HG02623 (cell line): Measurements from ENCODE around the gene TWF1.
"Not testable (repeated sequence)": the region's sequence is repeated elsewhere in the genome, so short reads cannot be mapped to it uniquely, and the experiment has no call there.

Source experiments
- ATAC-seq: cut with Tn5 transposase; IDR thresholded peaks from one replicate; pipeline ENCODE4 v1.9.1; 2021; ENCODE audit warnings: moderate library complexity; ENCODE audit not compliant: unreplicated experiment

Gene TWF1

DNA sequence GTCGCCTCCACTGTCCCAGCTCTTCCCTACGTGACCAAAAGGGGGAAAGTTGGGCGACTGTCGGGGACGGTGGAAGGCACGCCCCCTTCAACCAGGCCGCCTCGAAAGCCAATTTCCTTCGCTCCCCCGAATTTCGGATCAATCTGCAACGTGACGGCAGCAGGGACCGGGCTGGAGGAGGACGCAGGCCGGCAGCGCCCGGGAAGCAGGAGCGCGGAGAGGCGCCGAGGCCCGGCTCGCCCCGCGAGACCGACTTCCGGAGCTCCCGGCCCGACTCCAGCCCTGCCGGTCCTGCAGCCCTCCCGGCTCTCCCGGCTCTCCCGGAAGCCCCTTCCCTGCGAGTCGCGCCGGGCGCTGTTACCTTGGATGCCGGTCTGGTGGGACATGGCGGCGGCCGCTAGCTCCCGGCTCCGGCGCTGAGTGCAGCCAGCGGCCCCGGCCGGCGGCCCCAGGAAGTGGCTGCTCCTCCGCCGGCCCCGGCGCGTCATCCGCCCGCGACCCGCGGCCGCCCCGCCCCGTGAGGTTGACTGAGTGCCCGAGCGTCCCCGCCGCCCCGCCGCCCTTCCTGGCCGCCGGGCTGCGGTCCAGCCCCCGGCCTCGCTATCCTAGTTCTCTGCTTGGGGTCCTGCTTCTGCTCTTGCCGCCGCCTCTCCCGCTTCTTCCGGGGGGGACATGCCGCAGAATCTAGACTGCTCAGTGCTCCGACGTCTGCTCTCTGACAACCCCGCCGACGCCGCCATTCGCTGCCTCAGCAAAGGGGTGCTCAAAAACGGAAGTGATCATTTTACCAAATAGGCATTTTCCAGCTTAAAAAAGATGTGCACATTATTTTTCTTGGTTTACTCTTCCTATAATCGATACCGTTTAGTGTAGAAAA lies at the start of gene TWF1:
TSS of gene TWF1 (minus strand) at position 458 of the 877 bp plus-strand sequence. CDS start at position 386, 72 bp downstream.
- ATAC-seq = peak; percentile 94

DNA sequence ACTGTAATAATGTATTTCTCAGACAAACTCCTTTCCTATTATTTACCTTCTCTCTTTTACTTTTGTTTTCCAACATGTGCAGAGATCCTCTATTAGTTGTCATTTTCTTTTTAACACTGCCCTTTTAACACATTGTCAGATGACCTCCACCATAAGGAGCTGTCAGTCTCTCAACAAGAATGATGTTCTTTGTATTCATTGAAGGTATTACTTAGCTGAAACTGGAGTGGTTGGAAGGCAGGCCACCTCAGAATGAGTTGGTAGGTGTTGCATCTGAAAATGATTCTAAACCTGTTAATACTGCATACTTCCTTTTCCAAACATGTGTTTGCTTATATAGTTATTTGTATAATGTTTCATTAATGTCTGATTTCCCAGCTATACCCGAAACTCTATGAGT lies 46.6 kb upstream of the TWF1 start:
- ATAC-seq = no peak

DNA sequence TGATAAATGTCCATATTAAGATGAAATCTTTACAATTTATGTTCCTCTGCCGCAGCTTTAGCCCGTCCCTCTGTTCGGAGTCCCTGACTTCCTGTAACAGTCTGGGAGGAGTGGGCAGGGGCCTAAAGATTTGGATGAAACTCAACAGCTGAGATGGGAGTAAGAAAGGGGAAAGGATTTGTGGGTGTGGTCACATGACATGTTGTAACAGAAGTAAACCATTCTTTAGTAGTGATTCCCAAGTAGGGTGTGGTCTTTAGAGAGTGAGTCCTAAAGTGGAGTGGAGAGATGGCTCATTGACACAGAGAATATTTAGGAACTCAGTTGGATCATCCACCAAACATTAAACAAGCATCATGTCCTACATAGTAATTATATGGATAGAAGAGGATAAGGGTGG lies 42.7 kb upstream of the TWF1 start:
- ATAC-seq = no peak

DNA sequence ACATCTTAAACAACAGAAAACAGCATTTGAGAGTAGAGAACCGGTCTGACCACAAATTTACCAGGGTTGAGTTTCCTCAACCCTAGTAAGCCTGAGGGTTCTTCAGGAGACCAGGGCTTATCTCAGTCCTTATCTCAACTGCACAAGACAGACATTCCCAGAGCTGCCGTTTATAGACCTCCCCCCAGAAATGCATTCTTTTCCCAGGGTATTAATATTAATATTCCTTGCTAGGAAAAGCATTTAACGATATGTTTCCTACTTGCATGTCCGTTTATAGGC lies 42.0 kb upstream of the TWF1 start:
- no peak for ATAC-seq

DNA sequence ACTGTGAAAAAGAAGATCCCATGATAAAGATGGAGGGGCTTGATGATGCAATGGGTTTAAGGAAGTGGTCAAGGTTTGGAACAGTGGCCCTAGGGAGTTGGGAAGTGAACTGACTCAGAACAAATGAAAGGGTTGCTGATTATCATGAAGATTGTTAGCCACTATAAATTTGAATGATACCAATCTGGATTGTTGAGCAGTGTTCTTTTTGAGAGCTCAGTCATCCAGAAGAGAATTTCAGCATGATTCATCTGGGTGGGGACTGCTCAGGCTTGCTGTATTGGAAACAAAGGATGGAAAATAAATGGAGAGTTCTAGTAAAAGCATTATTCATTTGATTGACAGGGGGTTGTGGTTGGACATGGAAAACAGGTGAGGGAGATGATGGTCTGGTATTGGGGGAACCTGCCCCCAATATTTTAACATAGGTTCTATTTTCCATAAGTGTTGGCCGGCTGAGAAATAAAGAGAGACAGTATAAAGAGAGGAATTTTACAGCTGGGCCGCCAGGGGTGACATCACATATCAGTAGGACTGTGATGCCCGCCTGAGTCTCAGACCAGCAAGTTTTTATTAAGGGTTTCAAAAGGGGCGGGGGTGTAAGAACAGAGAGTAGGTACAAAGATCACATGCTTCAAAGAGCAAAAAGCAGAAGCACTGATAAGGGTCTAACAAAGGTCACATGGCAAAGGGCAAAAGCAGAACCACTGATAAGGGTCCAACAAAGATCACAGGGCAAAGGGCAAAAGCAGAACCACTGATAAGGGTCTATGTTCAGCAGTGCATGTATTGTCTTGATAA lies 41.5 kb upstream of the TWF1 start:
- ATAC-seq = not testable (repeated sequence)

DNA sequence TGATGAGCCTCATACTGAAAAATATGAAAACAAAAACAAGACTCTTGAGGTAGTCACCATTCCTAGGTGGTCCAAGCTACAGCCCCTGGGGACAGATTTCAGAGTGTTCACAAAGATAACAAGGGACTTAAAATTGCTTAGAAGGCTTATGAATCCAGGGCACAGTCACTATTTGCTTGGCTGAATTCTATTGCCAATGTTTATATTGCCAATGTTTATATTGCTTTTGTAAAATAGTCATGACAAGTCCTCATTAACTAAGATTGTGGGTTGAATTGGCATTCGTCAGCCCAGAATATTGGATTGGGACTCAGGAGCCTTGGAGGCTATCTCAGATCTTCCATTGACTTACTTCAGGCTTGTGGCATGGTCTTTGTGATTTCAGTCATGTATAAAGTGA lies 36.1 kb upstream of the TWF1 start:
- ATAC-seq = no peak

DNA sequence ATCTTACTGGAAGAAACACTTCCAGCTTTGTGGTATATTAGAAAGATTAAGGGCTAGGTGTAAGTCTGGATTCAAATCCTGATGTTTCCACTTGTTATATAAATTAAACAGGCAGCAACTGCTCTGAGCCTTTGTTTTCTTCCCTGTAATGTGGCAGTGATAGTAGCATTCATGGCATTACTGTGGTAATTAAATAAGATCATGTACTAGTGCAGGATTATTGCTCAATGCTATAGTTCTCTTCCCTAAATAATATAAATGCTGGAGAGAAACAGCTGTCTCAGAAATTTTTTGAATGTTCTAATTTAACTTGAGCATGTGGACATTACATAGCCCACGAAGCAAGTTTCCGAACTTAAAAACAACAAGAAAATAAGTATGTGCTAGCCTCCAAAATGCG lies 35.1 kb upstream of the TWF1 start:
- no peak for ATAC-seq

DNA sequence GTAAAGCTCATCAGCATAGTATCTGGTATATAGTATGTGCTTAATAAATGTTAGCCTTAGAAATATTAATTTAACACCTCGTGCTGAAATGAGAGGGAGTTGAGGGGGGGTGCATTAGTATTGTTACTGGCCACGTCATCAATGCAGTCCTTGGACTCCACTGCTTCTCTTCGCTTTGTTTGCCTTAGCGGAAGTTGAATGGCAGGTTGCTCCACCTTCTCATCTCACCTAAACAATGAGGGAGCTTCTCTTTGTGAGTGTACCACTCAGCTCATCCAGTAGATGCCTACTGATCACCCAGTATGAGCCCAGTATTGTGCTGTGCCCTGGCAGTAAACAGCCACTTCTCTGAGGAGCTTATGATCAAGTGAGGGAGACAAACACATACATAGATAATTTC lies 34.2 kb upstream of the TWF1 start:
- ATAC-seq = no peak

DNA sequence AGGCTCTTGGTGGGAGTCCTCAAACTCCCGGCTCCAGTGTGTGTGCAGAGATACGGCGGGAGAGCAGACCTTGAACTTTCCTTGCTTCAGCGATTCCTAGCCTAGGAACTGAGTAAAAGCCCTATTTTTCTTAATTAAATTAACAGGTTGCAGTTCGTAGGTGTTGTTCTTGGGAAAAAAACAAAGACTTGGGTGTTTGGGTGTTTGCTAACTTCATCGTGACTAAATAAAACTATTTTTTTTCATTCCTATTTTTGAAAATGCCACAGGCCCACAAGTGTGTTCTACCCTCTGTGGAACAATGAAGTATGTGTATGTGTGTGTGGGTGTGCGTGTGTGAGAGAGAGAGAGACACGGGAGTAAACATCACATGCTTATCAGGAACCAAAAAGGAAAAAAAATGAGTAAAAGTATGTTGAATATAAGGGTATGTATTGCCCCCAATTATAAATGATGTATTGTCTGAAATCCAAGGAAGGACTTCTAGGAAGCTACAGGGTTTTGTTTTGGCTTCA lies 30.4 kb upstream of the TWF1 start:
- no peak for ATAC-seq

DNA sequence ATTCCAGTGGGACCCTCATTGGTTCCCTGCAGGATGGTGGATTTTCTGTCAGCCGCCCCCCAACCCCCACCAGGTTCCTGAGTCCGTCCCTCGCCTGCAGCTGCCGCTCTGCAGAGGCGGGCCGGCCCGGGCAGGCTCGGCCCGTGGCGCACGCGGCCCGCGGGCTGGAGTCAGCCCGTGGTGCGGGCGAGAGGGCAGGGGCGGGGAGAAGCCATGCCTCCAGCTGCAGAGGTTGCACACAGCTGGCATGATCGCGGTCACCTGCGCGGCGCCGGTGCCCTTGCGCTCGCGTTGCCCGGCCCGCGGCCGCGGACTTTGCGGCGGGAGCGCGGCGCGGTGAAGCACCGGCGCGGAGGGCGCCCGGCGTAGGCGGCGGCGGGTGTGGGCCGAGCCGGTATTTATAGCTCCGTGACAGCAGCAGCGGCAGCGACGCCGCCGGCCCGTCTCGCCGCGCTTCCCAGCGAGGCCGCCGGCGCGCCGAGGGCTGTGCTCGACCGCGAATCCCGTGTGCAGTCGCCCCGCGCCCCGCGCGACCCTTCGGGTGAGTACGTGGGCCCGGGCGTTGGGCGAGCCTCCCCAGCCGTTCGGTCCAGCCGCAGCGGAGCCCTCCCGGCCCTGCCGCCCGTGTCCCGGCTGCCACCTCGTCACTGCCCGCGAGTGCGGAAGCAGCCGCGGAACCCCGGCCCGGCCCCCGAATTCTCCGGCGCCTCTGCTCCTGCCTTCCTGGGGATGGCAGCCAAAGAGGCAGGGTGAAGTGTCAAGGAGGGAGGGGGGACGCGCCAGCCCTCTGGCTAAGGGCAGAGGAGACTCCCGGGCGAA lies 29.7 kb upstream of the TWF1 start, which contains the start of gene TMEM117:
TSS of gene TMEM117 (plus strand) at position 426 of the 819 bp plus-strand sequence.
- ATAC-seq = peak; percentile 81

DNA sequence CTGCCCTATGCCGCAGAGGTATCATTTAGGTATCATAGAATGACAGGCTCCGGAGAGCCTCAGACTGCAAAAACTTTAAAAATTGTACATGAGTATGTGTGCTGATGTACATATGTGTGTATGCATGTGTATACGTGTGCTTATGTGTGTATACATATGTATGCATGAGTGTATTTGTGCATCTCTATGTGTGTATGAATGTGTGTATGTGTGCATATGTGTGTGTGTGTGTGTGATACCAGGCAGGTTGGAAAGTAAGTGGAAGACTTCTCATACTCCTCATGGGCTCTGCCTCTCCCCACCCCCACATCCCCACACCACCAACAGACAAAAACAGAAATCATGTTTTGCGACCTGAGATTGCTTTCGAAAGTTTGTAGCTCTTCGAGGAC lies 29.1 kb upstream of the TWF1 start:
- ATAC-seq = peak; percentile 3

DNA sequence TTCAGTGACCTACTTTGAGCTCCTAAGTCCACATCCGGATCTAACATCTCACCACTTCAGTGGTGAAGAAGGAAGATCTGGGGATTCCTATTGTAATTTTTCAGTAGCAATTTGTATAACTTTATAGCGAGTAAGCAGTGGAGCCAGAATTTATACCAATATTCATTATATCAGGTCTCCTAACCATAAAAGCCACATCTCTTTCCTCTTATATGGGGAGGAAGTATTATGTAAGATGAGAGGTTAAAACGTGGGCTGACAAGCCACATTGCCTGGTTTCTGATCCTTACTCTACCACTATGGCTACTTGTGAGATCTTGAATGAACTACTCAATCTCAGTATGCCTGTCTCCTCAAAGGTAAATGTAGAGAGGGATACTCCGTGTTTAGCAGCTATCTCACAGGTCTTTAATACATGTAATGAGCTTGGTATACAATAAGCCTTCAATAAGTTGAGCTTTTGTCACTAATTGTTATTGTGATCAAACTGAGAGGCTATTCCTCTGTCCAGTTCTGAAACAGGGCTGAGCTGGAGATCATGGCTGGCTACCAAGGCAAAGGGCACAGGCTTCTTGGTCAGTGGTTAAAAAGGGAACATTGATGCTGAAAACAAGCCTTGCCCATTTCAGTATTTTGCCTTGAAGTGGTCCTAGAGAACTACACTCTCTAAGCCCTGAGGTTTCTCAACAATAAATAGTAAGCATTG lies 26.5 kb upstream of the TWF1 start:
- ATAC-seq = no peak

DNA sequence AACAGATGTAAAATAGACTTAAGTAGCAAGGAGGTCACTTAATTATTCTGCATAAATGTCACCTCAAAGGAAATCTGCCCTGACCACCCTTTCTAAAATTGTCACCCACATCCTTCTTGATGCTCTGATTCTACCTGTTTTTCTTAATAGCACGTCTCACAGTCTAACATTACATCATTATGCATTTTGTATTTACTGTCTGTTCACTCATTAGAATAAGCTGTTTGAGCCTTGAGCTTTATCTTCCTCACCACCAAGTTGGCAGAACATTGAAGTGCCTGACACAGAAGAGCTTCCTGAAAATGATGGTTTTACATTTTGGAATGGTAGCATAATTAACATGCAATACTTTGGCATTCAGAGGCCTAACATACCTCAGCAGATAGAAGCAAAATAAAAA lies 21.0 kb upstream of the TWF1 start:
- ATAC-seq = no peak

DNA sequence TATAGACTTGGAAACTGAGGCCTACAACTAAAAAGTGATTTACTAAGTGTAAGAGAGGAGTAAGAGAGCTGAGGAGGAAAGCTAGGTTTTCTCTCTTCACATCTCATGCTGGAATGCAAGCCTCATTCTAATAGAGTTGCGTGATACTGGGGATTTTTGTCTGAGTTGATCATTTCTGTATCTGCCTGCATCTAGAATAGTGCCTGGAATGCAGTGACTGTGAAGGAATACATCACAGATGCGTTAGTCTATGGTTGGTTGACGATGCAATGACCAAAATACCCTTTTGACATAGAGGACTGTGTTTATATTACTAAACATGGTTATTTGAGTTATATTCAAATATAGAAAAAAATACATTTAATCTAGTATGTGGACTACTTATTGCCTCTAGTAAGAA lies 20.6 kb upstream of the TWF1 start:
- ATAC-seq = no peak

DNA sequence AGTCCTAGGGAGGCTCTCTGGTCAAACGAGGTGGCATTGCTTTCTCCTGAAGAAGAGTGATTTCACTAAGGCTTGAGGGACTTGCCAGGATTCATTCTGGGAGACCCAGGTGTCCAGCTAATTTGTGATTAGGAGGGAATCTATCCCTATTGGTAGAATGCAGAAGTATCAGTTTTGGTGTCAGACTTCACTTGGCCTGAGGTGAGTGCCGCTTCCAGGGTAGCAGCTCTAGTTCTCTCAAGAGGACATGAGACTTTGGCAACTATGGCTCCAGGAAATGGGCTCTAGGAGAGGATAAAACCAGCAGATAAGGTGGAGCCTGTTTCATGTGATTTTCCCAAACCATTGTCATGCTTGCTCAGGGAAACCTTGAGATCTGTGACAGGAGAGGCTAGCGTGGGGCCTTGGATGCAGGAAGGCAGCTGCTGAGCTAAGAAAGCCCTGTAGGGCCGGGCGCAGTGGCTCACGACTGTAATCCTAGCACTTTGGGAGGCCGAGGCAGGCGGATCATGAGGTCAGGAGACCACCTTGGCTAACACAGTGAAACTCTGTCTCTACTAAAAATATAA lies 18.2 kb upstream of the TWF1 start:
- no peak for ATAC-seq

DNA sequence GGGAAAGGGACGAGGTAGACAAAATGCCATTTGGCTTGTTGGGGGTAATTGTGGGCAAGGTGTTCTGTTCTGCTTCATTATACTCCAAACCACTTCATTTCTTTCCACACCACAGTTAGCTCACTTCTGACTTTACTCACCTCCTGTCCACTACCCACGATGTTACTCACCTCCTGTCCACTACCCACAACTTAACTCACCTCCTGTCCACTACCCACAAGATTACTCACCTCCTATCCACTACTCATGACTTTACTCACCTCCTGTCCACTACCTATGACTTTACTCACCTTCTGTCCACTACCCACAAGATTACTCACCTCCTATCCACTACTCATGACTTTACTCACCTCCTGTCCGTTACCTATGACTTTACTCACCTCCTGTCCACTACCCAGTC lies 10.1 kb upstream of the TWF1 start:
- ATAC-seq = no peak

DNA sequence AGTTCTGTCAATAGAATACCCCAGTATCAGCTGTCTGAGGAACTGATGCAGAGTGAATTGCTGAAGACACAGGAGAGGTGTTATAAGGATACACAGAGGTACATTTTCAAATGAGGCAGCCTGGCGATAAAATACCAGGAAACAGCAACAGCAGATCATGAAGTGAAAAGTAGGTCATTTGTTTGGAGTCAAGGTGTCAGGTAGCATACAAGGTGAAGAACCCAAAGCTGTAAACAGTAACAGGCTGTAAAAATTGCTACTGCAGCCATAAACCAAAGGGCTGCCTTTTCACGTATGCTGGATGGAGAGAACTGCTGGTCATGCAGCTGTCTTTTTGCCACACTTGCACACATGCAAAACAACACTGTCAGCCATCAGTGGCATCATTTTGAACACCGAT lies 9.3 kb upstream of the TWF1 start:
- ATAC-seq = no peak

DNA sequence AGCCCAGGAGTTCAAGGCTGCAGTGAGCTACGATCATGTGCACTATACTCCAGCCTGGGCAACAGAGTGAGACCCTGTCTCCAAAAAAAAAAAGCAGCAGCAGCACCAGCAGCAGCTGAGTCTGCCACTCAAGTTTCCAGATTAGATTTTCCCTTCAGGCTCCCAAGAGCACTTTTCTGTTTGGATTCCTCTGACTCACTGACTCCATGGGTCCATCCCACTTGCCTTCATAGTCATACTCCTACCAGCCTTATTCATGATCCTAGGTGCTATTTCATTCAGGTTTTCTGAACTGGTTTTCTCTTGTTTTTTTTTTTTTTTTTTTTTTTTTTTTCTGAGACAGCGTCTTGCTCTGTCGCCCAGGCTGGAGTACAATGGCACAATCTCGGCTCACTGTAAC lies 6.8 kb upstream of the TWF1 start:
- no peak for ATAC-seq

DNA sequence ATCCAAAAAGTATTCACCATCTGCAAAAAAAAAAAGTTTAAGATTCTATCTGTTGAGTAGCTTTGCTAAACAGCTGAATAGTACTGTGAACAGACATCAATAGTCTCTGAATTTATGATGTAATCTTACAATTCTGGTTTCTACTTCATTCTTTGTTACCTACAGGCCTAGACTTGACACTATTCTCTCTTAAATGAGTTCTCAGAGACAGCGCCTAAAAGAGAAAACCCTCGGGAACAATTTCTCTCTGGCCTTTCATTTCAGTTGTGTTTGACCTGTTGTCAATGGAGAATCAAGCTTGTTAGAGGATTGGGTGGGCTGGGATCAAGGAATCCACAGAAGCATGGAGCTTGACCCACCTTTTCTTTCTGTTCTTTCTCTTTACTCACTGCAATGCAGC lies 5.9 kb upstream of the TWF1 start:
- ATAC-seq = no peak

DNA sequence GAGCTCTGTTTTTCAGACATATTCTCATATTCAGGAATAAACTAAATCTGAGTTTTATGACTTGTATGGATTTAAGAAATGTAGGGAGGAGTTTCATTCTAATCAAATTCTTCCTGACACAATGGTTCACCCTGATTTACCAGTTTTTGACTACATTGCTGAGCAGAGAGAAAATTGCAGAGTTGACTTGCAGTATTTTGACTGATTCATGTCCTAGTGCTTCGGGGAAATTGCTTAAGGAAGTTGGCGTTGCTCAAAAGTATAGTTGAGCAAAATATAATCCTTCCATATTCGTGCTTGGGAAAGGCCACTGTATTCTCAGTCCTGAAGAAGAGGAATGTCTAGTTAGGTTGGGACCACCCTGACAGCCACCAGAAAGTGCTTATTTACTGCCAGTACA lies 1.3 kb upstream of the TWF1 start:
- no peak for ATAC-seq
